Skeletal muscle tissue (tissue), 4 donors: ENCODE measurements around the gene TTC21A. TPM values are rescaled to one million over a fixed set of nuclear protein-coding genes. Genes with fewer than 3 reads are reported as not detected.
"Not testable (repeated sequence)": the region's sequence is repeated elsewhere in the genome, so short reads cannot be mapped to it uniquely, and the experiment has no call there.

Experiments
- H3K27ac ChIP-seq: one replicate; pipeline ENCODE4 v1.7.0; 2013; ENCODE audit warnings: mild to moderate bottlenecking, low read depth, low read length, inconsistent platforms
- H3K27me3 ChIP-seq, 3 donors: one replicate each; pipeline ENCODE4 v1.7.0; 2013; ENCODE audit warnings: low read length in 3 of 3; ENCODE audit not compliant: control insufficient read depth in 3 of 3, insufficient read depth in 3 of 3
- H3K36me3 ChIP-seq, 3 donors: one replicate each; pipeline ENCODE4 v1.7.0; 2013; ENCODE audit warnings: low read length in 3 of 3; ENCODE audit not compliant: control insufficient read depth in 3 of 3, insufficient read depth in 3 of 3
- H3K4me1 ChIP-seq, 3 donors: one replicate each; pipeline ENCODE4 v1.7.0; 2013; ENCODE audit warnings: low read length in 3 of 3, mild to moderate bottlenecking in 3 of 3; ENCODE audit not compliant: control insufficient read depth in 3 of 3, insufficient read depth in 3 of 3
- H3K4me3 ChIP-seq, 3 donors: one replicate each; pipeline ENCODE4 v1.7.0; 2013; ENCODE audit warnings: low read length in 3 of 3
- H3K9ac ChIP-seq, 3 donors: one replicate each; pipeline ENCODE4 v1.7.0; 2013; ENCODE audit warnings: low read length in 3 of 3, mild to moderate bottlenecking in 3 of 3, moderate library complexity in 2 of 3, low read depth in 1 of 3
- H3K9me3 ChIP-seq, 3 donors: one replicate each; pipeline ENCODE4 v1.7.0; 2013; ENCODE audit warnings: low read length in 3 of 3; ENCODE audit not compliant: control insufficient read depth in 3 of 3
- total RNA-seq: library from RNA; depleted of rRNA; stranded (reverse); fragments of >200 nt; gene quantifications from one replicate; pipeline ENCODE4 v1.2.3, GENCODE V29; 2014
- donor health status: Osteomylitis.

The TTC21A gene, protein sequence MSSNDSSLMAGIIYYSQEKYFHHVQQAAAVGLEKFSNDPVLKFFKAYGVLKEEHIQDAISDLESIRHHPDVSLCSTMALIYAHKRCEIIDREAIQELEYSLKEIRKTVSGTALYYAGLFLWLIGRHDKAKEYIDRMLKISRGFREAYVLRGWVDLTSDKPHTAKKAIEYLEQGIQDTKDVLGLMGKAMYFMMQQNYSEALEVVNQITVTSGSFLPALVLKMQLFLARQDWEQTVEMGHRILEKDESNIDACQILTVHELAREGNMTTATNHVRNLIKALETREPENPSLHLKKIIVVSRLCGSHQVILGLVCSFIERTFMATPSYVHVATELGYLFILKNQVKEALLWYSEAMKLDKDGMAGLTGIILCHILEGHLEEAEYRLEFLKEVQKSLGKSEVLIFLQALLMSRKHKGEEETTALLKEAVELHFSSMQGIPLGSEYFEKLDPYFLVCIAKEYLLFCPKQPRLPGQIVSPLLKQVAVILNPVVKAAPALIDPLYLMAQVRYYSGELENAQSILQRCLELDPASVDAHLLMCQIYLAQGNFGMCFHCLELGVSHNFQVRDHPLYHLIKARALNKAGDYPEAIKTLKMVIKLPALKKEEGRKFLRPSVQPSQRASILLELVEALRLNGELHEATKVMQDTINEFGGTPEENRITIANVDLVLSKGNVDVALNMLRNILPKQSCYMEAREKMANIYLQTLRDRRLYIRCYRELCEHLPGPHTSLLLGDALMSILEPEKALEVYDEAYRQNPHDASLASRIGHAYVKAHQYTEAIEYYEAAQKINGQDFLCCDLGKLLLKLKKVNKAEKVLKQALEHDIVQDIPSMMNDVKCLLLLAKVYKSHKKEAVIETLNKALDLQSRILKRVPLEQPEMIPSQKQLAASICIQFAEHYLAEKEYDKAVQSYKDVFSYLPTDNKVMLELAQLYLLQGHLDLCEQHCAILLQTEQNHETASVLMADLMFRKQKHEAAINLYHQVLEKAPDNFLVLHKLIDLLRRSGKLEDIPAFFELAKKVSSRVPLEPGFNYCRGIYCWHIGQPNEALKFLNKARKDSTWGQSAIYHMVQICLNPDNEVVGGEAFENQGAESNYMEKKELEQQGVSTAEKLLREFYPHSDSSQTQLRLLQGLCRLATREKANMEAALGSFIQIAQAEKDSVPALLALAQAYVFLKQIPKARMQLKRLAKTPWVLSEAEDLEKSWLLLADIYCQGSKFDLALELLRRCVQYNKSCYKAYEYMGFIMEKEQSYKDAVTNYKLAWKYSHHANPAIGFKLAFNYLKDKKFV (N-terminal part only)
- total RNA-seq, result 1.0 TPM

DNA sequence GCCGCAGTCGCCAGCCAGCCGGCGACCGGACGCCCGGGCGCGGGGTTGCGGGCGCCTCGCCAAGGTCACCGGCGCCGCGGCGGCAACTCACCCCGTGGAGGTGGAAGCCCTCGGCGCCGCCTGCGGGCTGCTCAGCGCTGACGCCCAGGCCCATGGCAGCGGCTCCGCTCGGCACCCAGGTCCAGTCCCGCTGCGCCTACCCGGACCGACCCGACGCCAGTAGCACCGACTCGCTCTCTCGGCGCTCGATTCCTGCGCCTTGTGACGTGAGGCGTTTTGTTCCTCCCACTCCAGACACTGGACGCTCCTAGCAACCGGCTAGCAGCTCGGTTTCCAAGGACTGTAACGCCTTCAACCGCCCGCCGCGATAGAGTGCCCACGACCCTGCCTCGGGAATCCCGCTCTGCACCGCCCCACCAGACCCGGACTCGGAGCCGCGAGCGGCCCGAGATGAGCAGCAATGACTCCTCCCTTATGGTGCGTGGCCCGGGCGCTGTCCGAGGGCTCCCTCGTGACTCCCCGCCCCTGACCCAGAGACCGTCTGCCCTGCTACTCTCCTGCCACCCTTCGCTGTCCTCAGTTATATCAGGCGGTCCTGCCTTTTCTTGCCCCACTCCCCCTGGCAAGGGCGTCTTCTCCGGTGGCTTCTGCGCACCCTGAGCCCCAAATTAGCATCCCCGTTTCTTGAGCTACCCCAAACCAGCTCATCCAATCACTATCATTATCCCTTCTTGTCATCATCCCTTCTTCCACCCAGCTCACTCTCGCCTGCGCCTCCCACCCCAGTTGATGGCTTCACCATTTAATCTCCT is at the start of gene TTC21A, which contains the start of gene GORASP1:
Gene TTC21A, plus strand, starts transcription at position 293 of the 812 bp plus-strand sequence. Its CDS starts 158 bp downstream, at position 451.
Gene GORASP1, minus strand, starts transcription at position 240 of the 812 bp plus-strand sequence. Its CDS starts 86 bp downstream, at position 154.
- Histone ChIP-seq H3K9ac (peak within 1 kb of the TSS; percentile 85 to 94 (median 88)), H3K4me3 (peak within 1 kb of the TSS; percentile 87 to 92 (median 88)), H3K27ac (peak within 1 kb of the TSS; percentile 95), H3K9me3 (no peaks in the 10 kb centered on the region), H3K36me3 (no peaks in the 10 kb centered on the region), H3K4me1 (peaks cover 37 to 55% (median 44%) of the 10 kb centered on the region in 3 donors), H3K27me3 (no peaks in the 10 kb centered on the region)

DNA sequence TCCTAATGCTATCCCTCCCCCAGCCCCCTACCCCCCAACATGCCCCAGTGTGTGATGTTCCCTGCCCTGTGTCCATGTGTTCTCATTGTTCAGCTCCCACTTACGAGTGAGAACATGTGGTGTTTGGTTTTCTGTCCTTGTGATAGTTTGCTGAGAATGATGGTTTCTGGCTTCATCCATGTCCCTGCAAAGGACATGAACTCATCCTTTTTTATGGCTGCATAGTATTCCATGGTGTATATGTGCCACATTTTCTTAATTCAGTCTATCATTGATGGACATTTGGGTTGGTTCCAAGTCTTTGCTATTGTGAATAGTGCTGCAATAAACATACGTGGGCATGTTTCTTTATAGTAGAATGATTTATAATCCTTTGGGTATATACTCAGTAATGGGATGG is 46.3 kb upstream of the TTC21A start:
- peaks cover 0 to 11% (median 8%) of the 10 kb centered on the region in 3 donors for H3K36me3 ChIP-seq
- H3K27me3 ChIP-seq, H3K4me1 ChIP-seq, H3K9me3 ChIP-seq, H3K9ac ChIP-seq, H3K27ac ChIP-seq, H3K4me3 ChIP-seq: not testable (repeated sequence)

DNA sequence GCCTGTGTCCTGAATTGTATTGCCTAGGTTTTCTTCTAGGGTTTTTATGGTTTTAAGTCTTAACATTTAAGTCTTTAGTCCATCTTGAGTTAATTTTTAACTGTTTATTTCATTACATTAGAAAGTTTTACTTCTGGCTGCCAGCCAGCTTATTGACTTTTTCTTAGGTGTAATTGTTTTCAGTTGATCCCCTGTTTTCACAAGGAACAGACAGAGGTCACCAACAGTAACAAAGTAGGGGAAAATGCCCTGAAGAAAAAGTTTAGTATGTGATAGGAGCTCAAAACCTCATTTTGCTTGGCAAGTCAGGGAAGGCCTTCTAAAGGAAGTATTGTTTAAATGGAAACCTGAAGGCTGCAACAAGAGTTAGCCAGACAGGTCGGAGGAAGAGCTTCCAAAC is 45.3 kb upstream of the TTC21A start:
- Histone ChIP-seq H3K9me3 (no peaks in the 10 kb centered on the region), H3K9ac (no peak overlapping the region), H3K27me3 (no peaks in the 10 kb centered on the region), H3K4me1 (no peaks in the 10 kb centered on the region), H3K36me3 (peaks cover 0 to 15% (median 15%) of the 10 kb centered on the region in 3 donors), H3K4me3 (no peak overlapping the region), H3K27ac (no peak overlapping the region)

- no peaks in the 10 kb centered on the region for H3K27me3 ChIP-seq
- H3K27ac ChIP-seq, result no peak overlapping the region
- no peak overlapping the region for H3K4me3 ChIP-seq
- no peaks in the 10 kb centered on the region for H3K9me3 ChIP-seq
- H3K9ac ChIP-seq, result no peak overlapping the region
- no peaks in the 10 kb centered on the region for H3K4me1 ChIP-seq
- H3K36me3 ChIP-seq, result peaks cover 0 to 24% (median 21%) of the 10 kb centered on the region in 3 donors
These were observed 44.3 kb upstream of the TTC21A start for GRCh38 chr3:39063143-39063542.

DNA sequence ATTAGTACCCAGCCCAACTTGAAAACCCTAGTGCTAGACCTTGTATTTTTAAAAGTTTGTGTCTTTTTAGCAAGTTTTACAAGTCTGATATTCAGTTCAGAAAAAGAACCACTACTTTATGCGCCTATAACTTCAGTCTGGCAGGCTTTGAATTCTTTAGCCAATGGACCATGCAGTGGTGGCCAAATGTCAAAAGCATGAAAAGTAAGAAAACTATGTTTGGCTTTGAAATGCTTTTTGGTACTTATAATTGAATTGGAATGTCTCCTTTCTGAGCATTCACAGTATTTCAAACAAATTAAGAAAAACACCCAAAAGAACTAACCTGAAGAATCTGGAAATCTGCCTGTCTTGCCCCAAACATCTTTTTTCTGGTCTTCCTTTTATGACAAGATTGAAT is 42.8 kb upstream of the TTC21A start:
- H3K9me3 ChIP-seq, result no peaks in the 10 kb centered on the region
- H3K4me3 ChIP-seq, result no peak overlapping the region
- H3K9ac ChIP-seq, result no peak overlapping the region
- no peaks in the 10 kb centered on the region for H3K4me1 ChIP-seq
- no peak overlapping the region for H3K27ac ChIP-seq
- peaks cover 0 to 34% (median 28%) of the 10 kb centered on the region in 3 donors for H3K36me3 ChIP-seq
- no peaks in the 10 kb centered on the region for H3K27me3 ChIP-seq

- Histone ChIP-seq H3K36me3 (peaks cover 0 to 36% (median 30%) of the 10 kb centered on the region in 3 donors), H3K9ac (no peak overlapping the region), H3K4me3 (no peak overlapping the region), H3K9me3 (no peaks in the 10 kb centered on the region), H3K27ac (no peak overlapping the region), H3K27me3 (no peaks in the 10 kb centered on the region), H3K4me1 (no peaks in the 10 kb centered on the region)
These were observed 42.3 kb upstream of the TTC21A start for GRCh38 chr3:39065197-39065596.

GRCh38 chr3:39067286-39067685 is 40.2 kb upstream of the TTC21A start:
- Histone ChIP-seq H3K4me1 (no peaks in the 10 kb centered on the region), H3K27me3 (no peaks in the 10 kb centered on the region), H3K36me3 (peaks cover 2 to 48% (median 44%) of the 10 kb centered on the region in 3 donors), H3K4me3 (no peak overlapping the region), H3K27ac (no peak overlapping the region), H3K9ac (no peak overlapping the region), H3K9me3 (no peaks in the 10 kb centered on the region)

- Histone ChIP-seq H3K36me3 (peaks cover 3 to 59% (median 53%) of the 10 kb centered on the region in 3 donors), H3K27me3 (no peaks in the 10 kb centered on the region)
These were observed 38.9 kb upstream of the TTC21A start for GRCh38 chr3:39068556-39068955.

DNA sequence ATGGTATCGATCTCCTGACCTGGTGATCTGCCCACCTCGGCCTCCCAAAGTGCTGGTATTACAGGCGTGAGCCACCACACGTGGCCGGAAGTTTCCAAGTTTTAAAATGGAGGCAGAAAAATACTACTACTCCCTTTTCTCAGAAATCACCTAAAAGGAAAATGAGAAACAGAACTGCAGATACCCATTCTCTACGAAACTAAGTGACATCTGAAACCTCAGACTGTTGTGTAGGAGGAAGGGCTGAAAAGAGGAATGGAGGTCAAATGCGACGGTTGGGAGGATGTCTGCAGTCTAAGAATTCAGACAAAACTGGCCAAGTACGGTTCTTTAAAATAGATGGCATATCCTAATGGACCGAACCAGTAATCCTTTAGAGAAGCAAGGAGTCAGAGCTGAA is 31.6 kb upstream of the TTC21A start:
- Histone ChIP-seq H3K4me3 (no peak overlapping the region), H3K9me3 (no peaks in the 10 kb centered on the region), H3K4me1 (no peaks in the 10 kb centered on the region), H3K36me3 (peaks cover 20 to 76% (median 76%) of the 10 kb centered on the region in 3 donors), H3K27ac (no peak overlapping the region), H3K9ac (no peak overlapping the region), H3K27me3 (no peaks in the 10 kb centered on the region)

More at GRCh38 chr3:39068556-39068955, 38.9 kb upstream of the TTC21A start:
- Histone ChIP-seq H3K4me3 (no peak overlapping the region), H3K9ac (no peak overlapping the region), H3K4me1 (no peaks in the 10 kb centered on the region), H3K27ac (no peak overlapping the region), H3K9me3 (no peaks in the 10 kb centered on the region)
